Thymus (tissue), 11 donors: ENCODE data around the gene TGFB2. TPM values are rescaled to one million over a fixed set of nuclear protein-coding genes. Genes with fewer than 3 reads are reported as not detected.
A peak's percentile ranks its signal among the peaks of the same experiment; 100 is the strongest.

Experiments
- DNase-seq, 9 donors: peaks; one replicate each; pipeline ENCODE4 v3.0.0-alpha.2; 2013; ENCODE audit warnings: low spot score in 9 of 9, low read depth in 6 of 9, missing footprints in 1 of 9
- H3K27ac ChIP-seq, 2 donors: one replicate each; pipeline ENCODE4 v1.5.1; 2013; ENCODE audit warnings: control low read depth in 1 of 2, low read depth in 1 of 2, low read length in 1 of 2, mild to moderate bottlenecking in 1 of 2, moderate library complexity in 1 of 2
- H3K27me3 ChIP-seq, 2 donors: one replicate each; pipeline ENCODE4 v1.5.1; 2013; ENCODE audit warnings: low read length in 1 of 2; ENCODE audit not compliant: control insufficient read depth in 2 of 2, insufficient read depth in 1 of 2
- H3K36me3 ChIP-seq, 2 donors: one replicate each; pipeline ENCODE4 v1.5.1; 2013; ENCODE audit warnings: low read length in 1 of 2, mild to moderate bottlenecking in 1 of 2, moderate library complexity in 1 of 2; ENCODE audit not compliant: control insufficient read depth in 2 of 2, insufficient read depth in 2 of 2
- H3K4me1 ChIP-seq, 2 donors: one replicate each; pipeline ENCODE4 v1.5.1; 2013; ENCODE audit warnings: low read length in 2 of 2; ENCODE audit not compliant: control insufficient read depth in 2 of 2, insufficient read depth in 2 of 2
- H3K4me3 ChIP-seq, 2 donors: one replicate each; pipeline ENCODE4 v1.5.1; 2013; ENCODE audit warnings: low read length in 2 of 2, control low read depth in 1 of 2, mild to moderate bottlenecking in 1 of 2
- H3K9me3 ChIP-seq, 2 donors: one replicate each; pipeline ENCODE4 v1.5.1; 2013; ENCODE audit warnings: low read length in 1 of 2, mild to moderate bottlenecking in 1 of 2; ENCODE audit not compliant: control insufficient read depth in 2 of 2, insufficient read depth in 1 of 2
- WGBS: extraction: QIAGEN DNeasy Blood & Tissue Kit; methylation state at CpG from one replicate; pipeline ENCODE4 v1.1.7; 2013; 5-methylcytosine and 5-hydroxymethylcytosine counted together
- polyA plus RNA-seq: library from polyadenylated mRNA; stranded (reverse); fragments of 200-250 nt; gene quantifications from one replicate; pipeline ENCODE4 v1.2.3, GENCODE V29; 2013
- total RNA-seq: library from RNA; stranded (reverse); fragments of 120-200 nt; gene quantifications from one replicate; pipeline ENCODE4 v1.2.4, GENCODE V29; 2013
- donor health status: healthy.

The TGFB2 gene
- total and polyA plus RNA-seq, 2 donors: 0.94 to 1.6 TPM

GRCh38 chr1:218447010-218447689 lies 102.0 kb downstream of the TGFB2 start:
- Histone ChIP-seq H3K27ac (no peak overlapping the region), H3K27me3 (no peaks in the 10 kb centered on the region), H3K4me3 (no peak overlapping the region), H3K4me1 (no peaks in the 10 kb centered on the region), H3K36me3 (no peaks in the 10 kb centered on the region), H3K9me3 (no peaks in the 10 kb centered on the region)
- WGBS: 92% methylated on average over 7 of the region's 7 CpGs
- no peak for DNase-seq

- 62% methylated on average over 3 of the region's 3 CpGs for WGBS
- Histone ChIP-seq H3K27me3 (no peaks in the 10 kb centered on the region), H3K4me3 (no peak overlapping the region), H3K36me3 (no peaks in the 10 kb centered on the region), H3K9me3 (no peaks in the 10 kb centered on the region), H3K27ac (no peak overlapping the region), H3K4me1 (no peaks in the 10 kb centered on the region)
- DNase-seq: no peak
Observed at GRCh38 chr1:218451415-218451814, 106.3 kb downstream of the TGFB2 start.

GRCh38 chr1:218454700-218455282 lies 109.7 kb downstream of the TGFB2 start:
- H3K9me3 ChIP-seq: no peaks in the 10 kb centered on the region
- WGBS: 72% methylated on average over 2 of the region's 2 CpGs

GRCh38 chr1:218456444-218456843 lies 111.3 kb downstream of the TGFB2 start:
- 84% methylated on average over 3 of the region's 3 CpGs for WGBS
- Histone ChIP-seq H3K4me3 (no peak overlapping the region), H3K27me3 (no peaks in the 10 kb centered on the region), H3K4me1 (peaks cover 0 to 2% of the 10 kb centered on the region in 2 donors), H3K9me3 (no peaks in the 10 kb centered on the region), H3K27ac (no peak overlapping the region), H3K36me3 (no peaks in the 10 kb centered on the region)
- no peak for DNase-seq

More at GRCh38 chr1:218454700-218455282, 109.7 kb downstream of the TGFB2 start:
- Histone ChIP-seq H3K36me3 (no peaks in the 10 kb centered on the region), H3K27me3 (no peaks in the 10 kb centered on the region), H3K27ac (no peak overlapping the region), H3K4me1 (peaks cover 0 to 2% of the 10 kb centered on the region in 2 donors), H3K4me3 (no peak overlapping the region)
- DNase-seq: no peak

GRCh38 chr1:218459450-218459849 lies 114.3 kb downstream of the TGFB2 start:
- WGBS: 92% methylated on average over 8 of the region's 8 CpGs
- Histone ChIP-seq H3K9me3 (no peaks in the 10 kb centered on the region), H3K36me3 (no peaks in the 10 kb centered on the region), H3K27me3 (no peaks in the 10 kb centered on the region), H3K4me1 (peaks cover 0 to 2% of the 10 kb centered on the region in 2 donors), H3K27ac (peak overlapping the region in 1 of 2 donors; percentile 51), H3K4me3 (no peak overlapping the region)
- DNase-seq: no peak

GRCh38 chr1:218459878-218460711 lies 115.0 kb downstream of the TGFB2 start:
- Histone ChIP-seq H3K27ac (peak overlapping the region in 1 of 2 donors; percentile 51), H3K4me3 (no peak overlapping the region), H3K4me1 (peaks cover 0 to 2% of the 10 kb centered on the region in 2 donors), H3K27me3 (no peaks in the 10 kb centered on the region), H3K9me3 (no peaks in the 10 kb centered on the region), H3K36me3 (no peaks in the 10 kb centered on the region)
- DNase-seq: no peak
- 70% methylated on average over 6 of the region's 6 CpGs for WGBS

GRCh38 chr1:218461351-218461750 lies 116.2 kb downstream of the TGFB2 start:
- Histone ChIP-seq H3K4me3 (no peak overlapping the region), H3K9me3 (no peaks in the 10 kb centered on the region), H3K4me1 (peaks cover 0 to 2% of the 10 kb centered on the region in 2 donors), H3K27ac (no peak overlapping the region), H3K27me3 (no peaks in the 10 kb centered on the region), H3K36me3 (no peaks in the 10 kb centered on the region)
- 98% methylated on average over 1 of the region's 1 CpG for WGBS
- DNase-seq: no peak

- Histone ChIP-seq H3K4me1 (peaks cover 0 to 2% of the 10 kb centered on the region in 2 donors), H3K36me3 (no peaks in the 10 kb centered on the region), H3K4me3 (no peak overlapping the region), H3K9me3 (no peaks in the 10 kb centered on the region), H3K27me3 (no peaks in the 10 kb centered on the region), H3K27ac (no peak overlapping the region)
- 92% methylated on average over 4 of the region's 4 CpGs for WGBS
- no peak for DNase-seq
Observed at GRCh38 chr1:218462116-218462515, 117.0 kb downstream of the TGFB2 start.

GRCh38 chr1:218462587-218462986 lies 117.5 kb downstream of the TGFB2 start:
- DNase-seq: no peak
- Histone ChIP-seq H3K9me3 (no peaks in the 10 kb centered on the region), H3K27me3 (no peaks in the 10 kb centered on the region), H3K36me3 (no peaks in the 10 kb centered on the region), H3K27ac (no peak overlapping the region), H3K4me1 (peaks cover 0 to 2% of the 10 kb centered on the region in 2 donors), H3K4me3 (no peak overlapping the region)
- 84% methylated on average over 2 of the region's 2 CpGs for WGBS
